ENCODE results near the gene TARBP1.

TARBP1 gene

DNA sequence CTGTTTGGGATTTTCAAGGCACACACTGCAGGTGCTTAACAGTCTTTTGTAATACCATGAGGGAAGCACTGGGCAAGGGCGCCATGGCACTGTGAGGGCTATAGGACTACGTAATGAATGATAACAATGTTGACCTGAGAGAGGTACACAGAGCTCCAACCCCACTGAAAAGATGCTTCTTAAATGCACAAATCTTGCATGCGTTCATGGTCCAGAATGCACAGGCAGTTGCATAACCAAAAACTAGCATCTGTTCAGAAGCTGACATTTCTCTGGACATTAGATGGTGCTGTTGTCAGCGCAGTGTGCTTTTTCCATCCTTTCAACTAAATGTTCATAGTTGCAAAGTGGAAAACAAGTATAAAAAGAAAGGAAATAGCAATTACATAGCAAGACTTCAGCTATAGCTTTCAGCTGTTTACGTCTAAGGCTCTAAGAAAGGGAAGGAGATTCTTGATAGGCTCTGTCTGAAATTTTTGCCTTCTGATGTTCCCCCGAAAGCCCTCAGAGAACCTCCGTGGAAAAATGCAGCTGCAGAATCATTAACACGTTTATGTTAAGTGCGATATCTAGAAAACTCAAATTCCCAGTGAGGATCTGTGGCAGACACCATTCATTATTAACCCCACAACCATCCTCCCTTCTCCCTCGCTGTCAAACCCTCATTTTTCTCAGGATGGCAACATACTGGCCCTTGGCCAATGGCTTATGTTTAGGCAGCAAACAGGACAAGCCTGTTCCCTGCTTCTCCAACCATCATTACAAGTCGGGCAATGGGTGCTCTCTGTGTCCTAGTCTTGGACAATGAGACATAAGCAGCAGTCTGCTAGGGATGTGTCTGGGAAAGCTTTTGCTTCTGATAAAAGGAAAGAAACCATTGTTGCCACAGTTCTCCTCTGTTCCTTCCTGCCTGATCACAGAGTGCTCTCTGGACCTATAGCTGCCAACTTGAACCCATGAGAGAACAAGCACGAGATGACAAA is 8.2 kb upstream of the TARBP1 start:
- H3K27ac ChIP-seq: peak overlapping the region; percentile 23
- DNase-seq (ENCODE audit: low read depth, low spot score): no peak

- H3K27ac ChIP-seq: no peak overlapping the region
- no peak for DNase-seq (ENCODE audit: low read depth, low spot score)
These were observed 6.2 kb upstream of the TARBP1 start for GRCh38 chr1:234484991-234485739.

- H3K27ac ChIP-seq: no peak overlapping the region
- DNase-seq (ENCODE audit: low read depth, low spot score): no peak
These were observed 5.2 kb upstream of the TARBP1 start for GRCh38 chr1:234484218-234484617.

DNA sequence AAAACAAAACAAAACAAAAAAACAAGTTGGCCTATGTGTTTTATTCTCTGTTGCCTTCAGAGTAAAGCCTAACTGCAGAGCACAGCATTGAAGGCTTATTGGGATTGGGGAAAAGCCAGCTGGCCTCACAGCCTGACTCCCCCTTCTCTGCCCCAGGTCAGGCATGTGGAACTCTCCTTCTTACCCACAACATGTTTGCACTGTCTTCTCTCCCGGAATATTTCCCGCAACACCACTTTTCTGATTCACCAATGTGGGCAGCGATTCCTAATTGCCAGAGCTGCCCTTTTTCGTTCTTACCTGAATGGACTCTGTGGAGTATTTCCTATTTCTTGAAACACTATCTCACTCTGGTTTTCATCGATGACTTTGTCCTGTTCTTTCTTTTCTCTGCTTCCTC is 2.8 kb upstream of the TARBP1 start:
- DNase-seq (ENCODE audit: low read depth, low spot score): no peak
- H3K27ac ChIP-seq: no peak overlapping the region

DNA sequence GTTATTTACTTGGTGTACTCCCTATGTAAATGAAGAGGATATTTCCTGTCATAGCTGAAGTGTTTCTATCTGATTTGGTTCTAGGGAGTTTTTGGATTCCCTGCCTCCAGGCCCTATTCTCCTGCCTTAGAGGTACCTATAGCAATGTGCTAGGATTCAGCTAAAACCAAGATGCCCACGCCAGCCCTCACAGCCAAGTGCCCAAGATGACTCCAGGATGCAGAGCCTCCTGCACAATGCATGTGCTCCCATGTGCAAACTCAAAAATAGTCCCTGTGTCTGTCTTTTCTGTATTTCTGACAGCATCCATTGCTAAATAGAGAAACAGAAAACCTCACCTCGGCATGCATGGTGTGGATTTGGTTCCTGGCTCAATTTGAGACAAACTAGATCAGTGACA is 887 bp upstream of the TARBP1 start:
- no peak for DNase-seq (ENCODE audit: low read depth, low spot score)
- H3K27ac ChIP-seq: no peak overlapping the region

GRCh38 chr1:234479310-234479559 is 256 bp upstream of the TARBP1 start:
- DNase-seq (ENCODE audit: low read depth, low spot score): no peak
- H3K27ac ChIP-seq: no peak overlapping the region

DNA sequence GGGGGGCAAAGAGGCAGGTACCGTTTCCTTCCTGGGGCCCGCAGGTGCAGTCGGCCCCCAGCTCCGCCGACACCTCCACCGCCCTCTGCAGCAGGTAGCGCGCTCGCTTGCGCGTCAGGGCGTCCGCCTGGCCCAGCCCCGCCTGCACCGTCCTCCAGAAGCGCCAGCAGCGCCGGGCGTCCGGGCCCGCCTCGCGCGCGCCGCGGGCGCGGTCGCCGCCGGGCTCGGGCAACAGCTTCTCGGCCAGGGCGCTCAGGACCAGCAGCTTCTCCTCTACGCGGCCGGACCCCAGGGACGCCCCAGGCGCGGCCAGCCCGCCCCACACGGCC is 863 bp downstream of the TARBP1 start:
- DNase-seq (ENCODE audit: low read depth, low spot score): no peak
- H3K27ac ChIP-seq: peak overlapping the region; percentile 59

DNA sequence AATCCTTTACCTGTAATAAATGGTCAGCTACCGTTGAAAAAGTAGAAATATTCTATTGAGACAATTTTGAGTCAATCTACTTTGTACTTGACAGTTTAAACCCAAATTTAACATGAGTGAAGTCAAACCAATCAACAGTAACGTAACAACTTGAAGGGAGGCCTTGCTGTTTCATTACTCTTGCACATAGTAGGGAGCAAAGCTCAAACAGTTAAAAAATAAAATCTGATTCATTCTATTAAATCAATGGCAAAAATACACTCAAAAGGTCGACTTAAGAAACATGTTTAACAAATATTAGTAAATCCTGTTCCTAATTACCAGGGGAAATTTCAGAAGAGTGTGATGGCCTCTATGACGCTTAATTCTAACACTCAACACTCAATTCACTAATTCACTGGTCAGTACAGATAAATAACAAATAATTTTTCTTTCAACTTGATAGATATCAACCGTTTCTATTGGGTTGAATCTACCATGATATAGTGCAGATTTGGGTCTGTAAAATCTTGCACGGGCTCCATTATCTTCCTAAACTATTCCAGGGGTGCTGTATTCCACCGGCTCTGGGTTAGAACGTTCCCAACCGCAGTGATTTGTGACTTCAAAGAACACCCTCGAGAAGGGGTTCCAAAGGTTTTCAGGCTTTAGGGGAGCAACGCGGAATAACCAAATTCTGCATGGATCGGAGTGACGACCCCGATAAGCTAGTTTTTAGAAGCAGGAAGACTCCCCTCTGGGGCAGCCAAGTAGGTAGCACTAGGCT is 1.4 kb downstream of the TARBP1 start:
- DNase-seq (ENCODE audit: low read depth, low spot score): no peak
- H3K27ac ChIP-seq: peak overlapping the region; percentile 59

DNA sequence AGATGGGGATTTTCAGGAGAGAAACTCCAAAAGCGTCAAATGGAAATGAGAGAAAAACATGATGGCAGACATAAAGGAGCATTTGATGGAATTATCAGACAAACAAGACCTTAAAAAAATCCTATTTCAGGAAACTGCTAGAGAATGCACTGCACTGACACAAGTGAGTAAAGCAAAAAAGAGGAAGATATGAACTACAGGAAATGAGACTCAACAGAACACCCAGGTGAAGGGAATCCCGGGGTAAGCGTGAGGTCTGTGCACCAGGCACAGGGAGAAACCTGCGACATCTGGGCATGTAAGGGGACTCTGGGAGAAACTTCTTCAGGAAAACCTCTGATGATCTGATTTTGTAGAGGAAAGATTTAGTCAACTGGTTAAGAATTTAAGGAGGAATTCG is 2.8 kb downstream of the TARBP1 start:
- H3K27ac ChIP-seq: no peak overlapping the region
- no peak for DNase-seq (ENCODE audit: low read depth, low spot score)

- H3K27ac ChIP-seq: no peak overlapping the region
- DNase-seq (ENCODE audit: low read depth, low spot score): no peak
These were observed 3.7 kb downstream of the TARBP1 start for GRCh38 chr1:234475167-234475793.

GRCh38 chr1:234474375-234474774 is 4.6 kb downstream of the TARBP1 start:
- no peak overlapping the region for H3K27ac ChIP-seq
- DNase-seq (ENCODE audit: low read depth, low spot score): no peak

- no peak for DNase-seq (ENCODE audit: low read depth, low spot score)
- H3K27ac ChIP-seq: no peak overlapping the region
These were observed 5.9 kb downstream of the TARBP1 start for GRCh38 chr1:234473118-234473517.

- no peak overlapping the region for H3K27ac ChIP-seq
- no peak for DNase-seq (ENCODE audit: low read depth, low spot score)
These were observed 9.6 kb downstream of the TARBP1 start for GRCh38 chr1:234469376-234469775.

- no peak for DNase-seq (ENCODE audit: low read depth, low spot score)
- H3K27ac ChIP-seq: no peak overlapping the region
These were observed 10.4 kb downstream of the TARBP1 start for GRCh38 chr1:234468580-234468979.

GRCh38 chr1:234467821-234468220 is 11.2 kb downstream of the TARBP1 start:
- no peak for DNase-seq (ENCODE audit: low read depth, low spot score)
- no peak overlapping the region for H3K27ac ChIP-seq

DNA sequence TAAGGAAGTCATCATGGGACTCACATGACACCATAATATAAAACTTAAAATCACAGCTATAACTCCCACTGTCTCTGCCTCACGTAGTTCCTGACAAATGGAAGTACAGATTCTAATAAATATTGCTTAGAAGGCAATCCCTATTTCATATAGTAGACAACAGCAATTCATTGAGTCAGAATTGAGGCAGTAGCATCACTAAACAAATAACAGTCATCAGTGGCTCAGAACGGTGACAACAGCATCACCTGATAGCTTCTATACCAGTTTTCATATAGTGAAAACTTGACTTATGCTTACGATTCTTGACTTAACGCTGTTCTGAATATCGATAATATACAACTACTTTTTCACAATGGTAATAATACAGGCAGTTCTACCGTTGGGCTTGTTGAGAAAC is 12.0 kb downstream of the TARBP1 start:
- no peak for DNase-seq (ENCODE audit: low read depth, low spot score)
- H3K27ac ChIP-seq: no peak overlapping the region

GRCh38 chr1:234463749-234464148 is 15.2 kb downstream of the TARBP1 start:
- DNase-seq (ENCODE audit: low read depth, low spot score): no peak
- no peak overlapping the region for H3K27ac ChIP-seq

DNA sequence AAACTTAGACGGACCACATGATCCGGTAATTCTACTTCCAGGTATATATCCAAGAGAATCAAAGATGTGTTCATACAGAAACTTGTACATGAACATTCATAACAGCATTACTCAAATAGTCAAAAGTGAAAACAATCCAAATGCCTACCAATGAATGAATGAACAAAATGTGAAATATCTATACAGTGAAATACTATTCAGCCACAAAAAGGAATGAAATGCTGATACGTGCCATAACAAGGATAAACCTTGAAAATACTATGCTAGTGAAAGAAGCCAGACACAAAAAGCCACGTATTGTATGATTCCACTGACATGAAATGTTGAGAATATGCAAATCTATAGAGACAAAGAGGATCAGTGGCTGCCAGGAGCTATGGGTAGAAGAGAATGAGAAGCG is 18.3 kb downstream of the TARBP1 start:
- no peak overlapping the region for H3K27ac ChIP-seq
- no peak for DNase-seq (ENCODE audit: low read depth, low spot score)

- no peak overlapping the region for H3K27ac ChIP-seq
These were observed 20.5 kb downstream of the TARBP1 start for GRCh38 chr1:234458352-234459017.

DNA sequence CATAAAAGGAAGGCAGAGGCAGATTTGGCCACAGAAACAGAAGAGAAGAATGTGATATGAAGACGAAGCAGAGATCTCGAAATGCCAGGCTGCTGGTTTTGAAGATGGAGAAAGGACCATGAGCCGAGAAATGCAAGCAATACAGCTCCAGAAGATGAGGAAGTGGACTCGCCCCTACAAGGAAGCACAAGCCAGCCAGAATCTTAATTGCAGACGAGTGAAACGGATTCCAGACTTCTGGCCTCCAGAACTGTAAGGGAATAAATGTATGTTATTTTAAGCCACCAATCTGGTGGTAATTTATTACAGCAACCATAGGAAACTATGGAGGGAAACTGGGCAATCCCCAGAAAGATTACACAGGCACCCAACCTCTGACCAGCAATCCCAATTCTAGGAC is 24.1 kb downstream of the TARBP1 start:
- H3K27ac ChIP-seq: no peak overlapping the region
- no peak for DNase-seq (ENCODE audit: low read depth, low spot score)

More at GRCh38 chr1:234458352-234459017, 20.5 kb downstream of the TARBP1 start:
- no peak for DNase-seq (ENCODE audit: low read depth, low spot score)
